ENCODE measurements around the gene UMODL1. TPM values are rescaled to one million over a fixed set of nuclear protein-coding genes. Genes with fewer than 3 reads are reported as not detected.

The UMODL1 gene
- total and polyA plus RNA-seq, 10 of the 15 experiments (the other 5 are each of a cell fraction or from before 2014, with no cell fraction given), result 0.01 to 0.11 (median 0.03) TPM; not detected in 5

- Histone ChIP-seq H3K27me3 (replicated peaks in 1 of 2; ENCODE audit: control insufficient read depth in 2 of 2, insufficient read depth in 2 of 2, low read length in 1 of 2) (no peaks in the 10 kb centered on the region; a peak in 1 of 4 replicates), H3K27ac (ENCODE audit: control insufficient read depth, insufficient read depth) (no peak overlapping the region), H3K36me3 (ENCODE audit: control insufficient read depth in 2 of 2, insufficient read depth in 2 of 2, low read length in 1 of 2) (no peaks in the 10 kb centered on the region), H3K4me2 (ENCODE audit: control insufficient read depth, insufficient read depth) (no peak overlapping the region), H3K9me3 (replicated peaks; ENCODE audit: control insufficient read depth, insufficient read depth, low read length) (no peaks in the 10 kb centered on the region), H4K20me1 (ENCODE audit: control insufficient read depth, insufficient read depth) (no peaks in the 10 kb centered on the region), H3K79me2 (ENCODE audit: control insufficient read depth, insufficient read depth, low read length) (no peaks in the 10 kb centered on the region), H2AFZ (ENCODE audit: control insufficient read depth, low read depth, low read length) (no peak overlapping the region), H3K4me3 (no peak overlapping the region), H3K4me1 (ENCODE audit: control insufficient read depth, insufficient read depth, low read length) (peaks cover 4% of the 10 kb centered on the region), H3K9ac (ENCODE audit: control insufficient read depth, insufficient read depth, low read length) (no peak overlapping the region)
- in situ Hi-C loops (cut with MboI), result no loop called here
- TF ChIP-seq GATAD2B (conservative IDR thresholded peaks at IDR 0.05; ENCODE audit: low read depth) (no peak), E2F4 (IDR thresholded peaks at IDR 0.05; ENCODE audit: low read depth, low read length) (no peak), FOS (IDR thresholded peaks at IDR 0.05; ENCODE audit: borderline replicate concordance, extremely low read depth, insufficient read length) (no peak), REST (IDR thresholded peaks at IDR 0.05; ENCODE audit: low read depth, low read length) (no peak), ETV6 (conservative IDR thresholded peaks at IDR 0.05 in 1 of 2, IDR thresholded peaks at IDR 0.05 in 1 of 2; ENCODE audit: borderline replicate concordance in 1 of 2, low read depth in 1 of 2) (no peak), SUZ12 (IDR thresholded peaks at IDR 0.05; ENCODE audit: unreplicated experiment) (no peak), RAD51 (IDR thresholded peaks at IDR 0.05) (no peak), IKZF2 (IDR thresholded peaks at IDR 0.05) (no peak), RUNX3 (IDR thresholded peaks at IDR 0.05; ENCODE audit: low read length) (no peak), NBN (IDR thresholded peaks at IDR 0.05) (no peak), NFIC (IDR thresholded peaks at IDR 0.05; ENCODE audit: low read depth, low read length) (no peak), E2F8 (IDR thresholded peaks at IDR 0.05; ENCODE audit: low read depth, partially characterized antibody) (no peak), CEBPB (IDR thresholded peaks at IDR 0.05; ENCODE audit: borderline replicate concordance in 1 of 2, low read depth in 2 of 2, low read length in 2 of 2) (no peak)
- BruUV-seq (replicated peaks), result no TSS peak
- FAIRE-seq (no peak), DNase-seq (ENCODE audit: low read depth, low spot score) (no peak), ATAC-seq (no peak; the same call in 2 of the 3 replicates)
- intact Hi-C loops (cut with micrococcal nuclease; ENCODE audit: unreplicated experiment), result no loop called here
- ChIA-PET POLR2A (no interaction called here), RAD21 (ENCODE audit: unreplicated experiment) (no interaction called here), SMC1A (ENCODE audit: uncharacterized antibody, unreplicated experiment) (no interaction called here), CTCF (no interaction called here)
- 71% methylated on average over 14 of the region's 14 CpGs for WGBS (ENCODE audit: insufficient coverage, insufficient replicate concordance, low lambda C conversion rate, missing lambda C conversion rate)
These were observed 17.0 kb downstream of the UMODL1 start for GRCh38 chr21:42088148-42088547.

Data from GM12878 (cell line).